Fibroblast of mammary gland (primary cell): ENCODE measurements around the gene ITGBL1.

ENCODE experiments used
- DNase-seq: peaks from one replicate; pipeline ENCODE4 v3.0.0-alpha.2; 2010; ENCODE audit warnings: low read depth
- H3K4me3 ChIP-seq: 2 replicates; pipeline ENCODE4 v1.5.1; 2011; ENCODE audit warnings: low read depth, mild to moderate bottlenecking, low read length, moderate library complexity; ENCODE audit not compliant: control insufficient read depth
- CTCF ChIP-seq: conservative IDR thresholded peaks from 2 replicates; pipeline ENCODE4 v1.5.1; 2011; ENCODE audit warnings: low read depth, low read length, inconsistent platforms; ENCODE audit not compliant: control insufficient read depth, insufficient read depth

Gene ITGBL1

DNA sequence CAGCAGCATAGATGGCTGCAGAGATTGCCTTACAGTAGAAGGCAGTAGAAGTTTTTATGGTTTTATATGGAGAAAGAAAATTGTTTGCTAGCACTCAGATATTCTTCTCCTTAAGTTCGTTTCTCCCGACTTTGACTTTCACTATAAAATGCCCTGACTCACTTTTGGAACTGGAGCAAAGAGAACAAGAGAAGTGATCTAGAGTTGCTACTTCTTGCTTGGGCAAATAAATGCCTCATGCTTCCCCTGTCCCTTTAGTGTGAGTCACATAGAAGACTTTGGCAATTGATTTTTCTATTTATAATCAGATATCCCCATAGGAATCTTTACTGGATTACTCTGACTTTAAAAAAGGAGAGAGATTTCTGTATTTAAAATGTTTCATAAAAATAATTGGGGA is 46.9 kb downstream of the ITGBL1 start:
- no peak for TF ChIP-seq CTCF
- H3K4me3 ChIP-seq: no peak overlapping the region
- peak; percentile 79 for DNase-seq

DNA sequence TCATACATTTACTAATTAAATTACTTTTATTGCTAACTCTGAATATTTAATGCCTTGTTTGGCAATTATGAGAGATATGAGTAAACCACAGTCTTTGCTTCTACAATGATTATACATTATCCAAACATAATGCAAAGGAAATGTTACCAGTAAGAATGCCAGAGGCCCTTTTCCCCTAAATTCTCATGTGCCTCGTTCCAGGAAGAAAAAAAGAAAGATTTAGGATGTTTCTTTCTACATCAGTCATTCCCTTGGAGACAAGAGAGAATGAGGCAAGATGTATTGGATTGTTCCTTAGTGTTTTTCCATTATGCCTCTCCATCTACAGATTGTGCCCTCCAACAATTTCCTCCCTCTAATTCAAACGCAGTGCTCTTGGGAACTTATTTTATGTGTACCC is 50.1 kb downstream of the ITGBL1 start:
- H3K4me3 ChIP-seq: no peak overlapping the region
- TF ChIP-seq CTCF: no peak
- no peak for DNase-seq

DNA sequence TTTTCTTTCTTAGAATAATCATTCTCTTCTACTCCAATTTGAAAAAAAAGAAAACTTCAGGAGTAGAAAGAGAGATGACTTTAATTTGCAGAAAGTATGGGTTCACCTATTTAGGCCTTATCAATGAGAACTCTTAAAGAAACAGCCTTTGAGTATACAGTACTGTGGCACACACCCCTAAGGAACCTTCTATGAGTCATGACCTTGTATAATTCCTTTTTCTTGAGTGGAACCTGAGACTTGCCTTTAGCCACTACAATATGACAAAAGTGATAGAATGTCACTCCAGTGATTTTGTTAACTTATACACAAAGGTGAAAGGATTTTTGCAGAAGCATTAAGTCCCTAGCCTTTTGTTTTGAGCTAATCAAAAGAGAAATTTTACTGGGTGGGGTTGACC is 58.7 kb downstream of the ITGBL1 start:
- no peak for TF ChIP-seq CTCF
- DNase-seq: no peak
- no peak overlapping the region for H3K4me3 ChIP-seq

DNA sequence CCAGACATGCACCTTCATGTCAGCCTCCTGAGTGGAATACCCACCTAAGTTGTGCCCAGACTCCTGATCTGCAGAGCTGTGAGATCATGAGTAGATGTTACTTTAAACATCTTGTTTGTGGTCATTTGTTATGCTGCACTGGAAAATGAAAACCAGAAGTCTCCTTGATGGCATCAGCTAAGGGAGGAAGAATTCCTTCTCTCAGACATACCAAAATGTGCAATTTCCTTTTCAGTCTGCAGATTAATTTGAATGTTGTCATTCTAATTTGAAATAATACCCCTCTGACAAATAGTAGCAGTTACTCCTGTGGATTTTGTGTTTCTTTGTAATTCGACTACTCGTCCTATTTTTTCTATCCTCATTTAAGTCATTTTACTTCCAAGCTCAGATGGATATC is 59.3 kb downstream of the ITGBL1 start:
- H3K4me3 ChIP-seq: no peak overlapping the region
- no peak for TF ChIP-seq CTCF
- DNase-seq: peak; percentile 50

GRCh38 chr13:101512650-101513049 is 60.2 kb downstream of the ITGBL1 start:
- H3K4me3 ChIP-seq: no peak overlapping the region
- DNase-seq: peak; percentile 44
- no peak for TF ChIP-seq CTCF

- no peak for TF ChIP-seq CTCF
- no peak for DNase-seq
- no peak overlapping the region for H3K4me3 ChIP-seq
Observed at GRCh38 chr13:101514100-101514499, 61.6 kb downstream of the ITGBL1 start.

GRCh38 chr13:101514695-101515275 is 62.3 kb downstream of the ITGBL1 start:
- peak; percentile 67 for TF ChIP-seq CTCF
- DNase-seq: peak; percentile 80
- H3K4me3 ChIP-seq: no peak overlapping the region
